ENCODE results near the gene CEP250. TPM values are rescaled to one million over a fixed set of nuclear protein-coding genes. Genes with fewer than 3 reads are reported as not detected.
A peak's percentile ranks its signal among the peaks of the same experiment; 100 is the strongest.

CEP250 gene
- total and polyA plus RNA-seq, 2 experiments from 2014 or later = 39.1 to 61.5 TPM

GRCh38 chr20:35474303-35474871 lies 19.0 kb downstream of the CEP250 start:
- Histone ChIP-seq H3K27ac (no peak overlapping the region), H3K27me3 (no peaks in the 10 kb centered on the region), H3K36me3 (peaks cover 88% of the 10 kb centered on the region)

GRCh38 chr20:35476288-35476687 lies 20.9 kb downstream of the CEP250 start:
- H3K9me3 ChIP-seq (ENCODE audit: low read depth) = no peaks in the 10 kb centered on the region
- peaks cover 86% of the 10 kb centered on the region for H3K36me3 ChIP-seq
- no peak for TF ChIP-seq CTCF (IDR thresholded peaks at IDR 0.05; ENCODE audit: low read depth, low read length)
- no peak overlapping the region for H3K4me3 ChIP-seq
- no peaks in the 10 kb centered on the region for H3K4me1 ChIP-seq (ENCODE audit: low read depth)
- DNase-seq (ENCODE audit: low read depth in 1 of 2, low spot score in 1 of 2) = no peak
- H3K27ac ChIP-seq = no peak overlapping the region
- H3K27me3 ChIP-seq = no peaks in the 10 kb centered on the region

More at GRCh38 chr20:35474303-35474871, 19.0 kb downstream of the CEP250 start:
- TF ChIP-seq CTCF (IDR thresholded peaks at IDR 0.05; ENCODE audit: low read depth, low read length) = no peak
- H3K4me1 ChIP-seq (ENCODE audit: low read depth) = no peaks in the 10 kb centered on the region
- no peaks in the 10 kb centered on the region for H3K9me3 ChIP-seq (ENCODE audit: low read depth)
- no peak for DNase-seq (ENCODE audit: low read depth in 1 of 2, low spot score in 1 of 2)
- no peak overlapping the region for H3K4me3 ChIP-seq

- H3K4me1 ChIP-seq (ENCODE audit: low read depth) = no peaks in the 10 kb centered on the region
- TF ChIP-seq CTCF (IDR thresholded peaks at IDR 0.05; ENCODE audit: low read depth, low read length) = no peak
- DNase-seq (ENCODE audit: low read depth in 1 of 2, low spot score in 1 of 2) = peak in 1 of 2 donors; percentile 13
- H3K27ac ChIP-seq = no peak overlapping the region
- no peaks in the 10 kb centered on the region for H3K9me3 ChIP-seq (ENCODE audit: low read depth)
- H3K36me3 ChIP-seq = peaks cover 61% of the 10 kb centered on the region
- H3K27me3 ChIP-seq = no peaks in the 10 kb centered on the region
- H3K4me3 ChIP-seq = no peak overlapping the region
These were observed 23.5 kb downstream of the CEP250 start for GRCh38 chr20:35478804-35479472.

- no peak for TF ChIP-seq CTCF (IDR thresholded peaks at IDR 0.05; ENCODE audit: low read depth, low read length)
- H3K4me3 ChIP-seq = no peak overlapping the region
- H3K4me1 ChIP-seq (ENCODE audit: low read depth) = no peaks in the 10 kb centered on the region
- no peak for DNase-seq (ENCODE audit: low read depth in 1 of 2, low spot score in 1 of 2)
- H3K36me3 ChIP-seq = peaks cover 52% of the 10 kb centered on the region
- H3K9me3 ChIP-seq (ENCODE audit: low read depth) = no peaks in the 10 kb centered on the region
- no peaks in the 10 kb centered on the region for H3K27me3 ChIP-seq
- no peak overlapping the region for H3K27ac ChIP-seq
These were observed 24.4 kb downstream of the CEP250 start for GRCh38 chr20:35479798-35480197.

- no peak overlapping the region for H3K4me3 ChIP-seq
- TF ChIP-seq CTCF (IDR thresholded peaks at IDR 0.05; ENCODE audit: low read depth, low read length) = no peak
These were observed 32.1 kb downstream of the CEP250 start for GRCh38 chr20:35487479-35487878.

More at GRCh38 chr20:35487479-35487878, 32.1 kb downstream of the CEP250 start:
- no peak overlapping the region for H3K27ac ChIP-seq
- H3K36me3 ChIP-seq = peaks cover 32% of the 10 kb centered on the region
- DNase-seq (ENCODE audit: low read depth in 1 of 2, low spot score in 1 of 2) = no peak
- H3K27me3 ChIP-seq = no peaks in the 10 kb centered on the region
- H3K9me3 ChIP-seq (ENCODE audit: low read depth) = no peaks in the 10 kb centered on the region
- H3K4me1 ChIP-seq (ENCODE audit: low read depth) = no peaks in the 10 kb centered on the region

Measured in cardiac muscle cell (in vitro differentiated cells and primary cell).